Measurements from ENCODE around the gene RNF186.

- TF ChIP-seq ZNF384 (IDR thresholded peaks at IDR 0.05) (no peak), TARDBP (IDR thresholded peaks at IDR 0.05) (no peak), SP1 (IDR thresholded peaks at IDR 0.05) (no peak), ARNT (IDR thresholded peaks at IDR 0.05) (no peak), SUZ12 (IDR thresholded peaks at IDR 0.05) (no peak), BHLHE40 (IDR thresholded peaks at IDR 0.05; ENCODE audit: borderline replicate concordance) (no peak), HDGF (IDR thresholded peaks at IDR 0.05; ENCODE audit: borderline replicate concordance) (no peak), FOXK2 (IDR thresholded peaks at IDR 0.05) (no peak), ELF4 (IDR thresholded peaks at IDR 0.05) (no peak), CTBP1 (IDR thresholded peaks at IDR 0.05; ENCODE audit: borderline replicate concordance) (no peak), FOXM1 (IDR thresholded peaks at IDR 0.05; ENCODE audit: borderline replicate concordance) (no peak), LEF1 (IDR thresholded peaks at IDR 0.05; ENCODE audit: borderline replicate concordance) (no peak)
- TF ChIP-seq, protein P1, sequence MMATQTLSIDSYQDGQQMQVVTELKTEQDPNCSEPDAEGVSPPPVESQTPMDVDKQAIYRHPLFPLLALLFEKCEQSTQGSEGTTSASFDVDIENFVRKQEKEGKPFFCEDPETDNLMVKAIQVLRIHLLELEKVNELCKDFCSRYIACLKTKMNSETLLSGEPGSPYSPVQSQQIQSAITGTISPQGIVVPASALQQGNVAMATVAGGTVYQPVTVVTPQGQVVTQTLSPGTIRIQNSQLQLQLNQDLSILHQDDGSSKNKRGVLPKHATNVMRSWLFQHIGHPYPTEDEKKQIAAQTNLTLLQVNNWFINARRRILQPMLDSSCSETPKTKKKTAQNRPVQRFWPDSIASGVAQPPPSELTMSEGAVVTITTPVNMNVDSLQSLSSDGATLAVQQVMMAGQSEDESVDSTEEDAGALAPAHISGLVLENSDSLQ (IDR thresholded peaks at IDR 0.05) = no peak
Measured at GRCh38 chr1:19798486-19799229, 16.4 kb downstream of the RNF186 start.

All from HEK293T (cell line).